DND-41 (cell line): ENCODE data around the gene JKAMP.

Experiments
- ATAC-seq: fragments of 200-7000 bp; cut with Tn5 transposase; 3 replicates; pipeline ENCODE4 v1.9.1; 2021; ENCODE audit warnings: low read depth; ENCODE audit not compliant: insufficient read depth
- DNase-seq: peaks from one replicate; pipeline ENCODE4 v3.0.0-alpha.2; 2020
- H2AFZ ChIP-seq: 2 replicates; pipeline ENCODE4 v1.6.0; 2012; ENCODE audit warnings: low read depth, low read length
- H3K27ac ChIP-seq: 2 replicates; pipeline ENCODE4 v1.5.1; 2012; ENCODE audit warnings: low read length, inconsistent platforms
- H3K27me3 ChIP-seq: fragments of 200-600 bp; sonication (generic); 2 replicates; pipeline ENCODE4 v1.6.0; 2012; ENCODE audit warnings: low read length, mild to moderate bottlenecking, inconsistent platforms; ENCODE audit not compliant: insufficient read depth, poor library complexity
- H3K36me3 ChIP-seq: 2 replicates; pipeline ENCODE4 v1.5.1; 2012; ENCODE audit warnings: low read length, inconsistent platforms; ENCODE audit not compliant: insufficient read depth
- H3K4me1 ChIP-seq: 2 replicates; pipeline ENCODE4 v1.5.1; 2012; ENCODE audit warnings: mild to moderate bottlenecking, low read length; ENCODE audit not compliant: insufficient read depth
- H3K4me2 ChIP-seq: 2 replicates; pipeline ENCODE4 v1.6.0; 2012; ENCODE audit warnings: mild to moderate bottlenecking, moderate library complexity, low read length, inconsistent platforms; ENCODE audit not compliant: insufficient read depth
- H3K4me3 ChIP-seq, 2 experiments: fragments of 200-600 bp in 1 of 2; shearing (Covaris generic) in 1 of 2; 2 replicates each; pipeline ENCODE4 v1.5.1; 2012 to 2016; ENCODE audit warnings: inconsistent platforms in 2 of 2, low read length in 2 of 2, mild to moderate bottlenecking in 2 of 2, low read depth in 1 of 2, moderate library complexity in 1 of 2
- H3K79me2 ChIP-seq: 2 replicates; pipeline ENCODE4 v1.6.0; 2012; ENCODE audit warnings: low read length, inconsistent platforms; ENCODE audit not compliant: insufficient read depth
- H3K9ac ChIP-seq: 2 replicates; pipeline ENCODE4 v1.6.0; 2012; ENCODE audit warnings: low read depth, mild to moderate bottlenecking, inconsistent platforms, low read length, moderate library complexity
- H3K9me3 ChIP-seq: 2 replicates; pipeline ENCODE4 v1.5.1; 2012; ENCODE audit warnings: low read length, moderate library complexity, mild to moderate bottlenecking, inconsistent platforms; ENCODE audit not compliant: insufficient read depth, severe bottlenecking
- H4K20me1 ChIP-seq: 2 replicates; pipeline ENCODE4 v1.6.0; 2012; ENCODE audit warnings: low read length; ENCODE audit not compliant: insufficient read depth
- EZH2 ChIP-seq: IDR thresholded peaks from 3 replicates; pipeline ENCODE4 v1.6.1; 2012; ENCODE audit warnings: borderline replicate concordance, low read depth, mild to moderate bottlenecking, moderate library complexity, low read length, inconsistent platforms; ENCODE audit not compliant: severe bottlenecking
- TF ChIP-seq, protein P1 (sequence below): IDR thresholded peaks from 2 replicates; pipeline ENCODE4 v1.5.1; 2012; ENCODE audit warnings: borderline replicate concordance, low read length, moderate library complexity, mild to moderate bottlenecking; ENCODE audit not compliant: poor library complexity, severe bottlenecking; ENCODE audit errors: extremely low read depth

JKAMP gene

DNA sequence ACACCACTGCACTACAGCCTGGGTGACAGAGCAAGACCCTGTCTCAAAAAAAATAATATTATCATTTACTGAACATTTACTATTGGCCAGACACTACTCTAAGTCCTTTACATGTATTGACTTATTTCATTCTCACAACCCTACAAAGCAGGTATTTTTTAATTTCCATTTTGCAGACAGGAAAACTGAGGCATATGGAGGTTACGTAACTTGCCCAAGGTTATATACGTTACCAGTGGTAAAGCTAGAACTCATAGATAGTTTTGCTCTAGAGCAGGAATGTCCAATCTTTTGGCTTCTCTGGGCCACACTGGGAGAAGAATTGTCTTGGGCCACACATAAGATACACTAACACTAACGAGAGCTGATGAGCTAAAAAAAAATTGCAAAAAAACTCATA lies 5.8 kb upstream of the JKAMP start:
- Histone ChIP-seq H3K36me3 (peaks cover 23% of the 10 kb centered on the region), H2AFZ (no peak overlapping the region), H3K4me3 (no peak overlapping the region), H4K20me1 (no peaks in the 10 kb centered on the region), H3K4me2 (no peak overlapping the region), H3K27ac (no peak overlapping the region), H3K79me2 (peaks cover 9% of the 10 kb centered on the region; the same call in 1 of the 2 replicates), H3K9me3 (no peaks in the 10 kb centered on the region), H3K4me1 (peaks cover 29% of the 10 kb centered on the region), H3K27me3 (no peaks in the 10 kb centered on the region), H3K9ac (no peak overlapping the region)
- no peak for ATAC-seq
- TF ChIP-seq, protein P1, sequence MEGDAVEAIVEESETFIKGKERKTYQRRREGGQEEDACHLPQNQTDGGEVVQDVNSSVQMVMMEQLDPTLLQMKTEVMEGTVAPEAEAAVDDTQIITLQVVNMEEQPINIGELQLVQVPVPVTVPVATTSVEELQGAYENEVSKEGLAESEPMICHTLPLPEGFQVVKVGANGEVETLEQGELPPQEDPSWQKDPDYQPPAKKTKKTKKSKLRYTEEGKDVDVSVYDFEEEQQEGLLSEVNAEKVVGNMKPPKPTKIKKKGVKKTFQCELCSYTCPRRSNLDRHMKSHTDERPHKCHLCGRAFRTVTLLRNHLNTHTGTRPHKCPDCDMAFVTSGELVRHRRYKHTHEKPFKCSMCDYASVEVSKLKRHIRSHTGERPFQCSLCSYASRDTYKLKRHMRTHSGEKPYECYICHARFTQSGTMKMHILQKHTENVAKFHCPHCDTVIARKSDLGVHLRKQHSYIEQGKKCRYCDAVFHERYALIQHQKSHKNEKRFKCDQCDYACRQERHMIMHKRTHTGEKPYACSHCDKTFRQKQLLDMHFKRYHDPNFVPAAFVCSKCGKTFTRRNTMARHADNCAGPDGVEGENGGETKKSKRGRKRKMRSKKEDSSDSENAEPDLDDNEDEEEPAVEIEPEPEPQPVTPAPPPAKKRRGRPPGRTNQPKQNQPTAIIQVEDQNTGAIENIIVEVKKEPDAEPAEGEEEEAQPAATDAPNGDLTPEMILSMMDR = no peak
- TF ChIP-seq EZH2 = no peak
- DNase-seq = no peak

DNA sequence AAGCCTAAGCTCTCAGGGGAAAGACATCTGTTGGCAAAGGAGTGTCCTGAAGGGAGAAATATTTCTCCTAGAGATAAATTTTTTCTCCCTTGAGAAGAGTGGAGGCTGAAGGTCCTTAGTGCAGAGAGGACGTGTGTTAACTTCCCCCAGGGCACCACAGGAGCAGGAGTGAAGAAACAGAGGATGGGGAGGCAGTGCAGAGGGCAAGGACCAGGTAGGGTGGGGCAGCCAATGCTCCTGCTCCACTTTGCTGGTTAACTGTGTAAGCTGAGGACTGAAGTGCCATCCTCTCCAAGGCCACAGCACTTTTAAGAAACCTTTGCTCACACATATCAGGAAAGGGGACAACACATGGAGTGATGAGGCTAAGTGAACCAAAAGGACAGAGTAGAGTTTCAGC lies 4.2 kb upstream of the JKAMP start:
- Histone ChIP-seq H3K36me3 (peaks cover 15% of the 10 kb centered on the region), H2AFZ (no peak overlapping the region), H3K4me2 (0 out of 2 replicates have a peak overlapping the region, but pooled peaks have one; percentile 19), H3K27me3 (no peaks in the 10 kb centered on the region), H3K27ac (no peak overlapping the region), H3K9me3 (no peaks in the 10 kb centered on the region), H3K79me2 (peaks cover 20% of the 10 kb centered on the region), H4K20me1 (no peaks in the 10 kb centered on the region), H3K4me1 (peaks cover 32% of the 10 kb centered on the region), H3K4me3 (no peak overlapping the region), H3K9ac (no peak overlapping the region)
- ATAC-seq (no peak), DNase-seq (no peak)
- no peak for TF ChIP-seq EZH2
- TF ChIP-seq, protein P1 = no peak

DNA sequence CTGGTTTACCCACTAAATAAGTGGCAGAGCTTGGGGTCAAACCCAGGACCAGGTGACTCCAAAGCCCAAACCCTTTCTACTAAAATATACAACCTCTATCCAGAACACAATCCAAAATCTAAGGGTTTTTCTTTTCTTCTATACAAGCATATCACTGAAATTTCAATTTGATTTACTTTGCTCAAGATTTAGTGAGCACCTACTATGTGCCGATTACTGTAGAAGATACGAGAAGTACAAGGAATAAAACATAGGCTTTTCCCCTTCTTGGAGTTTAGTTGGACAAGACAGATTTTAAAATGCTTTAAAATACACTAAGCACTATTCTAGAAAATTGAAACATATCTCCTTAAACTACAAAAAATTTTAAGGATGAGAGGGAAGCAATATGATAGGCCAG lies 2.9 kb upstream of the JKAMP start:
- Histone ChIP-seq H3K27me3 (no peaks in the 10 kb centered on the region), H2AFZ (no peak overlapping the region), H3K79me2 (peaks cover 32% of the 10 kb centered on the region), H3K4me1 (peaks cover 44% of the 10 kb centered on the region), H3K4me2 (peak overlapping the region; percentile 89; the same call in 1 of the 2 replicates), H3K27ac (no peak overlapping the region), H4K20me1 (no peaks in the 10 kb centered on the region), H3K9ac (no peak overlapping the region), H3K4me3 (no peak overlapping the region), H3K9me3 (no peaks in the 10 kb centered on the region), H3K36me3 (peaks cover 8% of the 10 kb centered on the region)
- ATAC-seq (no peak), DNase-seq (no peak)
- no peak for TF ChIP-seq EZH2
- TF ChIP-seq, protein P1 = no peak
